Aorta (tissue), 5 donors: Measurements from ENCODE around the gene OPALIN. TPM values are rescaled to one million over a fixed set of nuclear protein-coding genes. Genes with fewer than 3 reads are reported as not detected.

Source experiments
- ATAC-seq: fragments of 200-7000 bp; cut with Tn5 transposase; one replicate; pipeline ENCODE4 v1.9.1; 2022; ENCODE audit warnings: moderate library complexity; ENCODE audit not compliant: low FRiP score
- DNase-seq, 2 donors: peaks; one replicate each; pipeline ENCODE4 v3.0.0-alpha.2; 2020
- H3K27ac ChIP-seq, 2 donors: one replicate each; pipeline ENCODE4 v1.5.1; 2013; ENCODE audit warnings: low read length in 2 of 2, mild to moderate bottlenecking in 2 of 2, moderate library complexity in 2 of 2, control low read depth in 1 of 2, inconsistent platforms in 1 of 2, low read depth in 1 of 2
- H3K27me3 ChIP-seq, 2 donors: one replicate each; pipeline ENCODE4 v1.6.1; 2013; ENCODE audit warnings: control low read depth in 1 of 2, low read length in 1 of 2, mild to moderate bottlenecking in 1 of 2, moderate library complexity in 1 of 2; ENCODE audit not compliant: insufficient read depth in 2 of 2, control insufficient read depth in 1 of 2
- H3K36me3 ChIP-seq, 2 donors: one replicate each; pipeline ENCODE4 v1.6.1; 2013; ENCODE audit warnings: control low read depth in 1 of 2, low read length in 1 of 2, mild to moderate bottlenecking in 1 of 2; ENCODE audit not compliant: insufficient read depth in 2 of 2, control insufficient read depth in 1 of 2
- H3K4me1 ChIP-seq, 2 donors: one replicate each; pipeline ENCODE4 v1.6.1; 2013; ENCODE audit warnings: low read length in 2 of 2, control low read depth in 1 of 2, mild to moderate bottlenecking in 1 of 2, moderate library complexity in 1 of 2; ENCODE audit not compliant: insufficient read depth in 2 of 2, control insufficient read depth in 1 of 2
- H3K4me3 ChIP-seq, 2 donors: one replicate each; pipeline ENCODE4 v1.5.1; 2013; ENCODE audit warnings: low read length in 2 of 2, control low read depth in 1 of 2, mild to moderate bottlenecking in 1 of 2
- H3K9me3 ChIP-seq: one replicate; pipeline ENCODE4 v1.6.1; 2013; ENCODE audit warnings: mild to moderate bottlenecking, low read length; ENCODE audit not compliant: control insufficient read depth
- WGBS, 2 donors: extraction: QIAGEN DNeasy Blood & Tissue Kit; methylation state at CpG; one replicate each; pipeline ENCODE4 v1.1.7; 2013; 5-methylcytosine and 5-hydroxymethylcytosine counted together
- intact Hi-C, 2 donors: fragments of 100-400 bp; cut with DNase I; formaldehyde crosslinking; loops; one replicate each; pipeline versions ENCODE4 v1.14.2 to v1.15.0; 2022
- polyA plus RNA-seq, 2 donors: library from polyadenylated mRNA; stranded (reverse); fragments of 200-250 nt; gene quantifications; one replicate each; pipeline ENCODE4 v1.2.3, GENCODE V29; 2013
- total RNA-seq, 2 donors: library from RNA; stranded (reverse); fragmentation: NEBNext Ultra II Directional; extraction: Animal tissue kit (Norgen Biotek cat#: 25700); gene quantifications; one replicate each; pipeline ENCODE4 v1.2.1, GENCODE V29; 2021
- donor health status: healthy with polysubstance abuse.
- donor health status: Bipolar disorder and iron deficiency.
- donor health status: DM: no; HTN: no; CAD: no.
- donor health status: DM: no; HTN: no; CAD: no.
- donor health status: DM: yes; HTN: yes; CAD: no.

Gene OPALIN
- total and polyA plus RNA-seq, 4 donors = not detected

- Histone ChIP-seq H3K27me3 (no peaks in the 10 kb centered on the region), H3K9me3 (no peaks in the 10 kb centered on the region), H3K36me3 (no peaks in the 10 kb centered on the region), H3K27ac (no peak overlapping the region), H3K4me3 (no peak overlapping the region), H3K4me1 (no peaks in the 10 kb centered on the region)
- 25 to 26% methylated on average over 24 of the region's 24 CpGs for WGBS, 2 donors
- ATAC-seq (peak; percentile 69), DNase-seq (peak; percentile 75 to 83)
- intact Hi-C loops = loop anchor here (10.0 kb wide), 2 partner anchors 439 to 629 kb away; partner anchors contain the start of gene LCOR (in 1 of the 2)
Measured at GRCh38 chr10:96395931-96396877, 37.4 kb upstream of the OPALIN start.

GRCh38 chr10:96390460-96390864 lies 31.7 kb upstream of the OPALIN start:
- H3K9me3 ChIP-seq = no peaks in the 10 kb centered on the region
- intact Hi-C loops = loop anchor here (5.0 to 10.0 kb wide), 3 partner anchors 122 to 634 kb away; partner anchors contain the start of genes LCOR (in 1 of the 2) and TLL2 (in 1 of the 2)
- H3K36me3 ChIP-seq = no peaks in the 10 kb centered on the region
- H3K4me3 ChIP-seq = no peak overlapping the region
- ATAC-seq (peak; percentile 70), DNase-seq (peak; percentile 75 to 83)
- no peaks in the 10 kb centered on the region for H3K4me1 ChIP-seq
- WGBS, 2 donors = 13 to 16% methylated on average over 7 of the region's 7 CpGs
- no peaks in the 10 kb centered on the region for H3K27me3 ChIP-seq
- H3K27ac ChIP-seq = no peak overlapping the region

- no peaks in the 10 kb centered on the region for H3K4me1 ChIP-seq
Measured at GRCh38 chr10:96389785-96390184, 31.0 kb upstream of the OPALIN start.

GRCh38 chr10:96387601-96388000 lies 28.8 kb upstream of the OPALIN start:
- Histone ChIP-seq H3K36me3 (no peaks in the 10 kb centered on the region), H3K9me3 (no peaks in the 10 kb centered on the region), H3K4me1 (no peaks in the 10 kb centered on the region), H3K4me3 (no peak overlapping the region), H3K27me3 (no peaks in the 10 kb centered on the region), H3K27ac (no peak overlapping the region)
- ATAC-seq = no peak
- no peak for DNase-seq
- 89 to 92% methylated on average over 7 of the region's 7 CpGs for WGBS, 2 donors
- intact Hi-C loops = no loop called here

More at GRCh38 chr10:96389785-96390184, 31.0 kb upstream of the OPALIN start:
- H3K27me3 ChIP-seq = no peaks in the 10 kb centered on the region
- H3K9me3 ChIP-seq = no peaks in the 10 kb centered on the region
- no peak overlapping the region for H3K27ac ChIP-seq
- H3K36me3 ChIP-seq = no peaks in the 10 kb centered on the region
- no peak overlapping the region for H3K4me3 ChIP-seq
- WGBS, 2 donors = 51 to 54% methylated on average over 5 of the region's 5 CpGs
- peak; percentile 44 for ATAC-seq
- intact Hi-C loops = loop anchor here (5.0 to 10.0 kb wide), 3 partner anchors 123 to 635 kb away; partner anchors contain the start of genes LCOR (in 1 of the 2) and TLL2 (in 1 of the 2)
- DNase-seq = no peak

GRCh38 chr10:96387161-96387560 lies 28.4 kb upstream of the OPALIN start:
- Histone ChIP-seq H3K27me3 (no peaks in the 10 kb centered on the region), H3K4me1 (no peaks in the 10 kb centered on the region), H3K36me3 (no peaks in the 10 kb centered on the region), H3K9me3 (no peaks in the 10 kb centered on the region), H3K4me3 (no peak overlapping the region), H3K27ac (no peak overlapping the region)
- intact Hi-C loops = no loop called here
- ATAC-seq = no peak
- WGBS, 2 donors = 72 to 75% methylated on average over 2 of the region's 2 CpGs
- no peak for DNase-seq

GRCh38 chr10:96384506-96384905 lies 25.7 kb upstream of the OPALIN start:
- no peak overlapping the region for H3K4me3 ChIP-seq
- intact Hi-C loops = no loop called here
- no peaks in the 10 kb centered on the region for H3K27me3 ChIP-seq
- no peaks in the 10 kb centered on the region for H3K4me1 ChIP-seq
- no peaks in the 10 kb centered on the region for H3K9me3 ChIP-seq
- no peaks in the 10 kb centered on the region for H3K36me3 ChIP-seq
- ATAC-seq (no peak), DNase-seq (no peak)
- WGBS, 2 donors = 77 to 79% methylated on average over 25 of the region's 25 CpGs
- H3K27ac ChIP-seq = no peak overlapping the region

- no peak for ATAC-seq
- intact Hi-C loops = no loop called here
Measured at GRCh38 chr10:96380821-96381220, 22.0 kb upstream of the OPALIN start.

GRCh38 chr10:96379758-96380157 lies 21.0 kb upstream of the OPALIN start:
- ATAC-seq (no peak), DNase-seq (no peak)
- H3K4me3 ChIP-seq = no peak overlapping the region
- no peaks in the 10 kb centered on the region for H3K36me3 ChIP-seq
- intact Hi-C loops = loop anchor here in 1 of 2 donors (10.0 kb wide), 2 partner anchors 455 to 835 kb away; partner anchors contain the start of gene LCOR
- H3K4me1 ChIP-seq = no peaks in the 10 kb centered on the region
- H3K27me3 ChIP-seq = no peaks in the 10 kb centered on the region
- H3K27ac ChIP-seq = no peak overlapping the region
- 86 to 90% methylated on average over 8 of the region's 8 CpGs for WGBS, 2 donors
- H3K9me3 ChIP-seq = no peaks in the 10 kb centered on the region

More at GRCh38 chr10:96380821-96381220, 22.0 kb upstream of the OPALIN start:
- H3K4me3 ChIP-seq = no peak overlapping the region
- WGBS, 2 donors = 98% methylated on average over 7 of the region's 7 CpGs
- no peaks in the 10 kb centered on the region for H3K4me1 ChIP-seq
- H3K27ac ChIP-seq = no peak overlapping the region
- no peaks in the 10 kb centered on the region for H3K27me3 ChIP-seq
- no peak for DNase-seq
- H3K36me3 ChIP-seq = no peaks in the 10 kb centered on the region
- H3K9me3 ChIP-seq = no peaks in the 10 kb centered on the region
